ENCODE data around the gene TARBP2.

Gene TARBP2

DNA sequence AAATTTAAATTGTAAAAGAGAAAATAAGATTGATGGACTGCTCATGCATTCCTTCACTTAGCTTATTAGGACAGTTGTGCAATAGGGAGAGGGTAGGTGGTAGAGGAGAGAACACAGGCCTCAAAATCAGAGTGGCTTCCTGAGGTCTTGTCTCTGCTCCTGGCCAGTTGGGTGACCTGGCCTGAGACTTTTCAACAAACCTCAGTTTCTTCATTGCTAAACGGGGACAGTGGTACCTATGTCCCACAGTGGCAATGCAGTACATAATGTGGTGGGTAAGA, 4.4 kb upstream of the TARBP2 start:
- no peak for DNase-seq (ENCODE audit: low read depth)

- DNase-seq (ENCODE audit: low read depth) = no peak
Measured at GRCh38 chr12:53497461-53497860, 3.6 kb upstream of the TARBP2 start.

GRCh38 chr12:53498235-53498630, 2.9 kb upstream of the TARBP2 start:
- DNase-seq (ENCODE audit: low read depth) = no peak

DNA sequence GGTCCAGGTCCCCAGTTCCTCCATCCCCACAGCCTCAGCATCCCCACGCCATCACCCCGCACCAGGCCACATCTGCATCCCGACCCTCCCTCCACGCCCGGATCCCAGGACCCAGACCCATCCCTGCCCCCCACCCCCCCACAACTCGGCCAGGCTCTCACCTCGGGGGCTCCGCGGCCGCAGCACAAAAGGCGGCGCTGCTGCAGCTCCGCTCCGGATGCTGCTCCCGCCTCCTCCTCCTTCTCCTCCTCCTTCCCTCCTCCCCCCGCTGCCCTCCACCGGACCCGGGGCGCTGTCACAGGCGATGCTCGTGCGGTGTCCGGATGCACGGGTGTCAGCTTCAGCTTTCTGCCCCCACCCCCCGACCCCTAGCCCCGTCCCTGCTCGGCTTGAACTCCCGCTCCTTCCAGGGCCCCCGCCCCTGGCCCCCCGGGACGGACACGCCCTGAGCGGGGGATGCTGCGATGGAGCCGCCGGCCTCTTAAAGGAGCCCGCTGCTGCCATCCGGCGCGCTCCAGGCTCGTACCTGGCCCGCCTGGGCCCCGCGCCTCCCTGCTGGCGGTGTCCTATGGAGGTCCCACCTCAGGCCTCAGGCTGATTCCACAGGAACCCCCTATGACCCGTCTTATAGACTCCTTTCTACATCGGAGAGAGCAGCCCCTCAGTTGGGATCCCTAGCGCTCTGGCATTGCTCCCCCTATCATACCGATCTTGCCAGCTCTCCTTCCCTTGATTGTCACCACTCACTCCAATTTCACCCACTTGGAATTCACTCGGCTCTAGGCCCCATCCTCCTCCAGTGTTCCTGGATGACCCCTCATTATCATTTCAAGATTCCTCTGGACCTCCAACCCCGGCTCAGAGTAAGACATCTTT, 1.6 kb upstream of the TARBP2 start, which contains the start of gene MAP3K12:
MAP3K12 (minus strand) TSS at position 193 of the 876 bp plus-strand sequence. CDS start 12,067 bp downstream, outside the sequence.
- DNase-seq (ENCODE audit: low read depth) = peak; percentile 48

DNA sequence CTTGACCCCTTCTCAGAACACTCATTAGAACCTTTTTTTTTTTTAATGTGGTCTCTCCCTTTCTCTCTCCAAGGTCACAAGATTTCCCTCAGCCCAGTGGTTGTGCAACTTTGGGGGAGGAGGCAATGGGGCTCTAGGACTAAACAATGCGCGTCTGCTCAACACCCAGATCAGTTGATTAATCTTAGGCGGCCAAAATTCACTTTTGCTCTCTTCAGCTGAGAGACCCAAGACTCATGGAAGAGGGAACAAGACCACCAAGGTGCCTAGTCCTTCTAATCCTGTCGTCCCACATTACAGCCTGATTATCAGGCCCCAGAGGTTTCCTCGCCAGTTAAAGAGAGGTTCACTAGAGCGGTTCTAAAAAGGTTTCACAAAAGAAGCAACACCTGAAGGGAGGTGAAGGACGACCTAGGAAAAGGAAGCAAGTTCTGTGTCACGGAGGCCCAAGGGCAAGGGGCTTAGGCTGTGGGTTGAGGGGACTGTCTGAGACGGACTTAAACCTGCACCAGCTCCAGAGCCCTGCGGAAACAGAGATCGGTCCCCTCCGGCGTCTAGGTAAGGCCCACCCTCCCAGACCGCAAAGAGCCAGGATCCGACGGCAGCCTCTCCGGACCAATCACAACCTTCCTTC, 824 bp upstream of the TARBP2 start:
- DNase-seq (ENCODE audit: low read depth) = no peak

DNA sequence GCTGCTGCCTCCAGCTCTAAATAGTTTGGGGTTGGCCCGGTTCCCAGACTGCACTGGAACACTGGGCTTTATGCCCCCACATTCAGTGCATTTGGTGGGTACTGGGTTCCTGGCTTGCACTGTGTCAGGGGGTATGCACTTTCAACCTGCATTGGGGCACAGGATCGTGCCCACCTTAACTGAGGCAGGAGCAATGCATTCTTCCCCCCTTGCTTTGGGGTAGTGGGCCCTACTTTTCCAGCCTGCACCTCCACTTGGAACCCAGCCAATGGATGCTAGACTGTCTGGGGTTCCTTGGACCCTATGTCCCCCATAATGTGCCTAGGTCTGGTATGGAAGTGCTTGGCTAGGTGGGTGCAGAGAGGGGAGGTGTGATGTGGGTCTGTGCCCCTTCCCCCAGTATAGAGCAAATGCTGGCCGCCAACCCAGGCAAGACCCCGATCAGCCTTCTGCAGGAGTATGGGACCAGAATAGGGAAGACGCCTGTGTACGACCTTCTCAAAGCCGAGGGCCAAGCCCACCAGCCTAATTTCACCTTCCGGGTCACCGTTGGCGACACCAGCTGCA, 615 bp downstream of the TARBP2 start:
- DNase-seq (ENCODE audit: low read depth) = no peak

DNA sequence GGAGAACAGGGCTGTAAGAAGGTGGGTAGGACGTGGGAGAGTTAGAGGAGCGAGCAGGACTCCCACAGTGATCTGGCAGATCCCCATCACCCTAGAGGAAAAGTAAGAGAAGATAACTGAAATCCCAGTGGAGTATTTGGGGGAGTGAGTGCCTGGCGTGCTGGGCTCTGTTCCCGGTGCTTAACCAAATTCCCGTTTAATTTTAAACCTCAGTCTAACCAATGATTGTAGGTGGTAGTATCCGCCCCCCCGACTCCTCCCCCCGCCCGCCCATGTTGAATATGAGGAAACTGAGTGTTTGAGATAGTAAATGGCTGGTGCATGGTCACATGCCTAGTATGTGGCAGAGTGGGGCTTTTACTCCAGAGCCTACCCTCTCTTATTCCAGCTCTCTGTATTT, 1.2 kb downstream of the TARBP2 start:
- DNase-seq (ENCODE audit: low read depth) = no peak

GRCh38 chr12:53502983-53503728, 2.1 kb downstream of the TARBP2 start:
- no peak for DNase-seq (ENCODE audit: low read depth)

GRCh38 chr12:53504004-53504920, 3.2 kb downstream of the TARBP2 start:
- no peak for DNase-seq (ENCODE audit: low read depth)

DNA sequence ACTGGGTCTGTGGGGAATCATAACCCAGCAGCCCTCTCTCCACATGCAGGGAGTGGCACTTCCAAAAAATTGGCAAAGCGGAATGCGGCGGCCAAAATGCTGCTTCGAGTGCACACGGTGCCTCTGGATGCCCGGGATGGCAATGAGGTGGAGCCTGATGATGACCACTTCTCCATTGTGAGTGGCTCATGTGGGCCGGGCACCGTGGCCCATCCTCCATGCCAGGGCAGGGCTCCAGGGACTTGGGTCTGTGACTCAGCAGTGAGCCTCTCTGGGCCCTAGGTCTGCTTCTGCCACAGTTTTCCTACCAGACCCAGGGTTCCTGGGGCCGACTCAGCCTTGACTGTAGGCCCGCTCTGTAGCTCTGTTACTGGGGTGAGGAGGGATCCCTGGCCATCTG, 4.0 kb downstream of the TARBP2 start:
- DNase-seq (ENCODE audit: low read depth) = no peak

GRCh38 chr12:53505555-53506449, 4.7 kb downstream of the TARBP2 start:
- no peak for DNase-seq (ENCODE audit: low read depth)

DNA sequence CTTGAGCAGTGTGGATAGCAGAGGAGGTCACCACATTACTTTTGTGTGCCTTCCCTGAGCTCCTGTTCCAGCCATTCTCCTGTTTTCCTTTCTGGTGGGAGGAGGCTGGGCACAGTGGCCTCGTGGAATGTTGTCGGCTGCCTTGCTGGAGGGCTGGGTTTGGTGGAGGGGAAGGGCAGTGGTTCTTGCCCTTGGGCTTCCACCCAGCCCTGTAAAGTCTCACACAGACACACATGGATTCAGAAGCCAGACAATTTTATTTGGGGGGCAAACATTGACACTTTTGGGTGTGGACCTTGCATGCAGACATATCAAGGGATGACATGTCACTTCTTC, 5.3 kb downstream of the TARBP2 start:
- DNase-seq (ENCODE audit: low read depth) = no peak

DNA sequence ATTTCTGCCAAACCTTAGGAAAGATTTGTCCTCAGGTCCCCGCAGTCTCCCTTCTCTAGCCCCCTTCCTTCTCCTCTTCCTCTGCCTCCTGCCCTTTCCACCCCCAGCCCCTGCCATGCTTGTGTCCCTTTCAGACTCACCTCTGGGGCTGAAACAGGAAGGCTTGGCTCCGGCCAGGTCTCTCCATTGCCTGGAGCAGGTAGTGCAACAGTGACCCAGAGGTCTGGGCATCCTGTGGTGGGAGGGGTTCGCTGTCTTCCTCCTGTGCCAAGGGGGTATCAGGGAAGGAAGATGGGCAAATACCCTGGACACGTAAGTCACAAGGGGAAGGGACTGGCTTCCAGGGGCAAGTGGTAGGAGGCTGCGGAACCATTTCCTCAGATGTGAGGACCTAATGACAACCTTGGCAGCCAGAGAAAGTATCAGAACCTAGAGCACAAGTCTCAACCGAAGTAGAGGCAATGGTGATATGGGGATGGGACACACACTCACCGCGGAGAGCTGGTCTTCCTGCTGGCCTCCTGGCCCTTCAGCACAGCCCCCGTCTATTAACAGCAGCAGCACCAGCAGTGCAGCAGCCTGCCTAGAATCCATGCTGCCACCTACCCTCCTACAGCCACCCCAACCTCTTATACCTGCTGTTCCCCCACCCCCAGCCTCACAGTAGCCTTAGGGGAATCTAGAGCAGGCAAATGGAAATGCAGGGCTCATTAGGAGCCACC, 6.0 kb downstream of the TARBP2 start, which contains the start of gene NPFF:
NPFF (minus strand) TSS at position 604 of the 722 bp plus-strand sequence; CDS start at position 594, 10 bp downstream.
- no peak for DNase-seq (ENCODE audit: low read depth)

DNA sequence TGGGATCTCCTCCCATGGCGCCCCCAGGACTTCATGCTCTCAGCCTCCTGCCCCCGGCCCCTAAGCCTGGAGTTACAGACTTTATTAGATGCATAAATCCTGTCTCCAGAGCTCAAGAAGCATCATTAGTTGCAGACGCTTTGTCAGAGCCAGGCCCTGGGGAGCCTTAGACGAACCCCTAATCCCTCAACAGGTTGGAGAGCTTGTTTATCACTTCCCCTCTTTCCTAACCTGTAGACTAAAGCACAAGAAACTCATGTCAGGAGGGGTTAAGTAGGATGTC, 6.5 kb downstream of the TARBP2 start:
- no peak for DNase-seq (ENCODE audit: low read depth)

- DNase-seq (ENCODE audit: low read depth) = peak; percentile 77
Measured at GRCh38 chr12:53508534-53509170, 7.6 kb downstream of the TARBP2 start.

DNA sequence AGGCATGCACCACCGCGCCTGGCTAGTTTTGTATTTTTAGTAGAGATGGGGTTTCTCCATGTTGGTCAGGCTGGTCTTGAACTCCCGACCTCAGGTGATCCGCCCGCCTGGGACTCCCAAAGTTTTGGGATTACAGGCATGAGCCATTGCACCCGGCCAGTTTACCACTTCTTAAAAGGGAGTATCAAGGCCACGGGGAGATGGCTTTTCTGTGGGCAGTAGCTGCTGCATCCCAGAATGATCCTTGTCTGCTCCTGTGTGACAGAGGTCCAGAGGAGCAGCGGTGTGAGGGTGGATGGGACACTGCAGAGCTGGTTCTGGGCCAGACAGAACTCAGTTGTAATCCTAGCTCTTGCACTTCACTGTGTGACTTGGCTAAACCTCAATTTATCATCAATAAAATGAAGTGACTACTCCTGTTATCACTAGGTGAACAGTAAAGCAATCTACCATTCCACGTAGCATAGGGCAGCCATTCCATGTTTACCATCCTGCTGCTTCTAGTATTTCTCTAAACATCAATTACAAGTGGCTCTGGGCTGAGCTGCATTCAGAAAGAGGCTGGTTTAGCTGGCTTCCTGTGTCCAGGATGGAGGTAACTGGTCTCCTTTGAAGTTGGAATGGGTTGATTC, 9.2 kb downstream of the TARBP2 start:
- DNase-seq (ENCODE audit: low read depth) = no peak

GRCh38 chr12:53513712-53514410, 12.8 kb downstream of the TARBP2 start:
- no peak for DNase-seq (ENCODE audit: low read depth)

DNA sequence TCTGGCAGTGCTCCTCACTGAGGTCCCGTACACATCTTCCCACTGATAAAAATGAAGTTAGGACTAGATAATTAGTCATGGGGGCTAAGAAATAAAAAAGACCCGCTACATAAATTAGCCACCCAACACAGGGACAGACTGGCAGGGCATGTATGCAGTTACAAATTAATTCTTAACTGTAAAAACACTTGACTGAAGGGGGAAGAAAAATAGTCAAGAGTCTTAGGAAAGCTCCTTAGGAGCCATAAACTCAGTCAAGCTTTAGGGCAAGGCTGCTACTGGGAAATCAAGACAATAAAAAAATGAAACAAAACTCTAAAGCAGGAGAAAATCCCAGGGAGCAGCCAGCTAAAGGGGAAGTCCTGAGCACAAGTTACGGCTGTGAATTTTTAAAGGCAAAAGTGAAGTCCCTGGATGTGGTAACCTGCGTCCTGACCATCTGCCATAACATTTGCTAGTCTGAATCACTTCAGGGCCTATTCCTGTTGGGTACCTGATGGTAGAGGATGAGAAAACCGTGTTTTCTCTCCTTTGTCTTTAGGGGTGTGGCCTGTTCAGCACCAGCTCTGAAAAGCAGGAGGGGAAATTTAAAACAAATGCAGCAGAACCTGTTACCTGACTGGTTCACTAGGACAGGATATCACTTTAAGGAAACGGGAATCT, 13.7 kb downstream of the TARBP2 start:
- DNase-seq (ENCODE audit: low read depth) = no peak
